ENCODE measurements around the gene PRSS38.
"Not testable (repeated sequence)": the region's sequence is repeated elsewhere in the genome, so short reads cannot be mapped to it uniquely, and the experiment has no call there.

The PRSS38 gene

DNA sequence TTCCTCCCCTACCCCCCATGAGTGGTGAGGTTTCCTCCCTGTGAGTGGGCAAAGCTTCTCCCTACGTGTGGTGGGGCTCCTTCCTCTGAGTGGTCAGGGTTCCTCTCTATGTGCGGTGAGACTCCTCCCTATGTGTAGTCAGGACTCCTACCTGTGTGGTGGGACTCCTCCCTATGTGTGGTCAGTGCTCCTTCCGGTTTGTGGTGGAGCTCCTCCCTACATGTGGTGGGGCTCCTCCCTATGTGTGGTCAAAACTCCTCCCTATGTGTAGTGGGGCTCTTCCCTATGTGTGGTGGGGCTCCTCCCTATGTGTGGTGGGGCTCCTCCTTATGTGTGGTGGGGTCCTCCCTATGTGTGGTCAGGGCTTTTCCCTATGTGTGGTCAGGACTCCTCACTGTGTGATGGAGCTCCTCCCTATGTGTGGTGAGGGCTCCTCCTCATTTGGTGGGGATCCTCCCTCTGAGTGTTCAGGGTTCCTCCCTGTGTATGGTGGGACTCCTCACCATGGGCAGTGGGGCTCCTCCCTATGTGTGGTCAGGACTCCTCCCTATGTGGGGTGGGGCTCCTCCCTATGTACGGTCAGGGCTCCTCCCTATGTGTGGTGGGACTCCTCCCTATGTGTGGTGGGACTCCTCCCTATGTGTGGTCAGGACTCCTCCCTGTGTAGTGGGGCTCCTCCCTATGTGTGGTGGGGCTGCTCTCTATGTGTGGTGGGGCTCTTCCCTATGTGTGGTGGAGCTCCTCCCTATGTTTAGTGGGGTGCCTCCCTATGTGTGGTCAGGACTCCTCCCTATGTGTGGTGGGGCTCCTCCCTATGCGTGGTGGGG lies 29.1 kb downstream of the PRSS38 start:
- no peak for DNase-seq (ENCODE audit: low read depth, low spot score)

DNA sequence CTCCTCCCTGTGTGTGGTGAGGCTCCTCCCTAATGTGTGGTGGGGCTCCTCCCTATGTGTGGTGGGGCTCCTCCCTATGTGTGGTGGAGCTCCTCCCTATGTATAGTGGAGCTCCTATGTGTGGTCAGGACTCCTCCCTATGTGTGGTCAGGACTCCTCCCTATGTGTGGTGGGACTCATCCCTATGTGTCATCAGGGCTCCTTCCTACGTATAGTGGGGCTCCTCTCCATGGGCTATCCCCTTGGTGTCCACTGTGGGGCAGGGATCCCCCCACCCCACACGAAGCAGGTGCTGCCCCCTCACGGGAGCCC lies 29.6 kb downstream of the PRSS38 start:
- no peak for DNase-seq (ENCODE audit: low read depth, low spot score)

GRCh38 chr1:227845519-227845918 lies 30.0 kb downstream of the PRSS38 start:
- DNase-seq (ENCODE audit: low read depth, low spot score) = no peak

DNA sequence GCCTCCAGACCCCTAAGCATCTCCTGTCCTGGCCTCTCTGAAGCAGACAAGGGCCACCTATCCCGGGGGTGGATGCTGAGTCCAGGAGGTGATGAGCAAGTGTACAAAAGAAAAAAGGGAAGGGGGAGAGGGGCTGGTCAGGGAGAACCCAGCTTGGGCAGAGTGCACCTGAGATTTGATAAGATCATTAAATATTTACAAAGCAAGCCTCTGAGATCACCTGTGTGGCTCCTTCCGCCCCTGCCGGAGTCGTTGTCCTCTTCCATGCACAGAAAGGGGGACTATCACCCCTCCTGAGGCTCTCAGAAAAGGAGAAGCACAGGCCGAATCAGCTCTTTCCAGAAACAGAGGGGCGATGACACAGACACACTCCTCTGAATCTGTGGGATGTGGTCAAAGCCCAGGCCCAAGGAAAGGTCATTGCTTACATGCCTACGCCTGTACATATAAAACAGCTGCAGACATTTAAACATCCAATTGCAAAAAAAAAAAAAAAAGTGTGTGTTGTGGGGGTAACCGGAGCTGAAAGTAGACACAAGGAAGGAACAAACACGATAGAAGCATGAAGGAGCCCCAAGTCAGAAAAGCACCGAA lies 30.9 kb downstream of the PRSS38 start:
- no peak for DNase-seq (ENCODE audit: low read depth, low spot score)

- not testable (repeated sequence) for DNase-seq (ENCODE audit: low read depth, low spot score)
These were observed 31.6 kb downstream of the PRSS38 start for GRCh38 chr1:227847046-227847445.

DNA sequence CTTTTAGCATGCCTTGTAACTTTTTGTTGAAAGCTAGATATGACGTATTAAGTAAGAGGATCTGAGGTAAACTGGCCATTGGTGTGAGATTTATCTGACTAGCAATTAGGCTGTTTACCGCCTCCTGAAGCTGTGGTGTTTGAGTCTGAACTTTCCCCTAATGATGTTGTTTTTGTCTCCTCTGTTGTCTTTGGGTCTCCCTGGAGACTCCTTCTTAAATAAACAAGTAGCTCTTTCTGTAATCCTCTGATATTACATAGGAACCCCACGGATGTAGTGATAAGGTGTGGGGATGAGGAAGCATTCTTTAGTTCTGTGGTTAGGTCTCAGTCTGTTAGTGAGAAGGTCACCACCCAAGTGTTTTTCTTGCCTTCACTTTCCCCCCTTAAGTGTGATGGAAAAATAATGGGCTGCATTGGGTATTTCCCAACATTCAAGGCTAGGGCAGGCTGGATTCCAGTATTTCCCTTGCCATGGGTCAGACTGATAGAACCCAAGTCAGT lies 33.0 kb downstream of the PRSS38 start:
- DNase-seq (ENCODE audit: low read depth, low spot score) = no peak

DNA sequence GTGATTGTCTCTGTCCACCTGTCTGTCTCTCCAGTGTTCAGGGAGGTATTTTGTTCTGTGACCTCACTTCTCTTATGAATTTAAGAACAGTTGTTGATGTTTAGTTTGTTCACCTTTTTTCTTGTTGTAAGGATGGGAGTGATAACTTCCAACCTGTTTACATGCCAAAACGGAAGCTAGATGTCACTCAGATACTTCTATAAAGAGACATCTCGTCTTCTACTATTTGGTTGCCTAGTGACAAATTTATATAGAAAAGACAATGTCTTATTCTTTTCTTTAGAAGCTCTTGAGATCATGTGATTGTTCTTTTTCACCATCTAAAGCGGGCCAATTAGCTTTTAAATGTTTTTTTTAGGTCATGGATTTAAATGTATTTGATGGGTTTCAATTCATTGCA lies 33.8 kb downstream of the PRSS38 start:
- no peak for DNase-seq (ENCODE audit: low read depth, low spot score)

DNA sequence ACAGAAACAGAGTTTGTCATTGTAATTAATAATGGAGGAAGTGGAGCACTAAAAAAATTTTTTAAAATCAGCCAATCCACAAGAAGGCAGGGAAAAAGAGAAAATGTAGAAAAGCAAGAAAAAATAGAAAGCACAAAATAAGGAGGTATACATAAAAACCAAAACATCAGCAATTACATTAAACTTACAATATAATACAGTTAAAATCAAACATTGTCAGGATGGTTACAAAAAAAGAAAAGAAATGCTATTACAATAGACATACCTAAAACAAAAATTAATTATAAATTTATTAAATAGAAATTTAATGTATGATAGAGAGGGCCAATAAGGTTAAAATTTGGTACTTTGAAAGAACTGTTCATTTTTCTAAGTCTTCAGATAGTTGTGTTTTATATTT lies 38.7 kb downstream of the PRSS38 start:
- no peak for DNase-seq (ENCODE audit: low read depth, low spot score)

DNA sequence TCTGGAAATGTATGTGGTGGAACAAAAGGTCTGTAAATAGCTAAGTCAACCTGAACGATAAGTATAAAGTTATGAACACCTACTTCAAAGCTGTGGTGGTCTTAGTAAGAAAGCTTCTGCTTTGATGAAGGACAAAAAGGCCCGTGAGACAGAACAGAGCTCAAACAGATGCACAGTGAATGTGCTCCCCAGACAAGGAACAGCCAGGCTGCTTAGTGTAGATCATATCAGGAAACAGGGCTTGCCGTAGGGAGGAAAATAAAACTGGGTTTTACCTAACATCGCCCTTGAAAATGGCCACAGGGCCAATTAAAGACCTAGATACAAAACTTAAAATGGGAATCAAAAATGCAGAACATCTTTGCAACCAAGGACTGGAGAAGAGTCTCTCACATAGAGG lies 40.2 kb downstream of the PRSS38 start:
- DNase-seq (ENCODE audit: low read depth, low spot score) = no peak

DNA sequence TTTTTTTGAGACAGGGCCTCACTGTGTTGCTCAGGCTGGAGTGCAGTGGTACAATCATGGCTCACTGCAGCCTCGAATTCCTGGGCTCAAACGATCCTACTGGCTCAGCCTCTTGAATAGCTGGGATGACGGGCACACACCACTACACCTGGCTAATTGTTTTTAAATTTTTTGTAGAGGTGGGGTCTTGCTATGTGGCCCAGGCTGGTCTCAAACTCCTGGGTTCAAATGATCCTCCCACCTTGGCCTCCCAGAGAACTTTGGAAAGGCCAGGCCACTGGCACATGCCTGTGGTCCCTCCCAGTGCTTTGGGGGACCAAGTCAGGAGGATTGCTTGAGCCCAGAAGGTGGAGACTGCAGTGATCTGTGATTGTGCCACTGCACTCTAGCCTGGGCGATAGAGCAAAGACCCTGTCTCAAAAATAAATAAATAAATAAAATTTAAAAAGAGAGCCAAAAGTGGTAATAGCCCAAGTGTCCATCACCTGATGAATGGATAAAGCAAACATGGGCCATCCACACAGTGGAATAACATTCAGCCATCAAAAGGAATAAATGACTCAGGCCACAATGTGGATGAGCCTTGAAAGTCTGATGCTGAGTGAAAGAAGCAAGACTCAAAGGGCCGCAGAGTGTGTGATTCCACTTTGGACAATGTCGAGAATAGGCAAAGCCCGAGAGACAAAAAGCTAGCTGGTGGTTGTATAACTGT lies 40.8 kb downstream of the PRSS38 start:
- DNase-seq (ENCODE audit: low read depth, low spot score) = no peak

DNA sequence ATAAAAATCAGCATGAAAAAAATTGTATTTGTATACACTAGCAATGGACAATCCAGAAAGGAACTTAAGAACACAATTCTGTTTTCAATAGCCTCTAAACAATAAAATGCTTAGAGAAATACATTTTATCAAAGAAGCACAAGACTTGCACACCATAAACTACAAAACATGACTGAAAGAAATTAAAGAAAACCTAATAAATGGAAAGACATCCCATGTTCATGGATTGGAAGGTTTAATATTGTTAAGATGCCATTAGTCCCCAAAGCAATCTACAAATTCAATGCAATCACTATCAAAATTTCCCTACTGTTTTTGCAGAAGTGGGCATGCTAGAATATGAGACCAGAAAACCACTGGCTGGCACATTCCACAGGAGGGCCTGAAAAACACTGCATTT lies 49.4 kb downstream of the PRSS38 start:
- no peak for DNase-seq (ENCODE audit: low read depth, low spot score)

GRCh38 chr1:227869279-227869842 lies 53.9 kb downstream of the PRSS38 start:
- DNase-seq (ENCODE audit: low read depth, low spot score) = no peak

- DNase-seq (ENCODE audit: low read depth, low spot score) = no peak
These were observed 54.4 kb downstream of the PRSS38 start for GRCh38 chr1:227869851-227870305.

- no peak for DNase-seq (ENCODE audit: low read depth, low spot score)
These were observed 54.9 kb downstream of the PRSS38 start for GRCh38 chr1:227870366-227870765.

GRCh38 chr1:227871892-227872291 lies 56.4 kb downstream of the PRSS38 start:
- DNase-seq (ENCODE audit: low read depth, low spot score) = not testable (repeated sequence)

DNA sequence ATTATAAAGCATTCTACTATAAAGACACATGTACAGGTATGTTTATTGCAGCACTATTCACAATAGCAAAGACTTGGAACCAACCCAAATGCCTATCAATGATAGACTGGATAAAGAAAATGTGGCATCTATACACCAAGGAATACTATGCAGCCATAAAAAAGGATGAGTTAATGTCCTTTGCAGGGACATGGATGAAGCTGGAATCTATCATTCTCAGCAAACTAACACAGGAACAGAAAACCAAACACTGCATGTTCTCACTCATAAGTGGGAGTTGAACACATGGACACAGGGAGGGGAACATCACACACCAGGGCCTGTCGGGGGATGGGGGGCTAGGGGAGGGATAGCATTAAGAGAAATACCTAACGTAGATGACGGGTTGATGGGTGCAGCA lies 62.3 kb downstream of the PRSS38 start:
- not testable (repeated sequence) for DNase-seq (ENCODE audit: low read depth, low spot score)

DNA sequence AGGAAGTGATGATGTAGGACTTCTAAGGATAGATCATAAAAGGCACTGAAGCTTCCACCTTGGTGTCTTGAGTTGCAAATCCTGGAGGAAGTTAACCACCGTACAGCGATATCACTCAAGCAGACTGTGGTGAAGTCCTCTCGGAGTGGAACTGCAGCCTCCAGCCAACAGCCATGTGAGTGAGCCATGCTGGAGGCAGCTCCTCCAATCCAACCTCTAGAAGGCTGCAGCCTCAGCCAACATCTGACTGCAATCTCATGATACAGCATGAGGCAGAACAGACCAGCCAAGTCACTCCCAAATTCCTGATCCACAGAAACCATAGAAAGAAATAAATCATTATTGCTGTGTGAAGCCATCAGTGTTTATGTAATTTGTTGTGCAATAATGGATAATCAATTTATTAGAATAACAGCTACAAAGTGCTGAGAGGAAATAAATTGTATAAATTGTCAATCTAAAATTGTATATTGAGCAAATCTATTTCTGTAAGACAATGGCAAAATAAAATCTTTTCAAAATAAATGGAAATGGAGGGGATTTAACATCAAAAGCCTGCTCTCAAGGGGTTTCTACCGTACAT lies 65.0 kb downstream of the PRSS38 start:
- DNase-seq (ENCODE audit: low read depth, low spot score) = no peak

- DNase-seq (ENCODE audit: low read depth, low spot score) = no peak
These were observed 67.6 kb downstream of the PRSS38 start for GRCh38 chr1:227883073-227883520.

DNA sequence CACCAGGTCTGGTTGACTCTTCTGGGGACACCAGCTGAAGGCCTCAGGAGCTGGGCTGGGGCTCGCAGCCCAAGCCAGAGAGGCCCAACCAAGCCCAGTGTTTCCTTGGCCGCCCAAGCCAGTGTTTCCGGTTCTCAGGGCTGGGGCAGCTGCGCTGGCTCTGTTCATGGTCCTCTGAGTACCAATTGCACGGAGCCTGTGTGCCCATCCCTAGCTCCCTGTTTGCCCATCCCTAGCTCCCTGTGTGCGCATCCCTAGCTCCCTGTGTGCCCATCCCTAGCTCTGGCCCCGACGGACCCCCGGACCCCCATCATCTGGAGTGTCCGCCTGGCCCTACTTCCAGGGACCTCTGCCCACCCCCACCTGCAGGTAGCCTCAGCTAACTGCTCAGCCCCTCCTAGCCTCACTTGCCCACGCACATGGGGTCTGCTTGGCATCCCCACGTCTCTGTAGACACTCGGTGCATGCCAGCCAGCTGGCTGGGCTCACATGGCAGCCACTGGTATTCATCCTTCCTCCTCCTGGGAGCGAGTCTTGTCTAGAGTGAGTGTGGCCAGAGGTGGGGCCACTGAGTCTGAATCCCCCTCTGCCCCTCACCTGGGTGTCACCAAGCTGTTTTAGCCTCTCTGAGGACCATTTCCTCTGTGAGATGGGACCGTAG lies 68.3 kb downstream of the PRSS38 start:
- DNase-seq (ENCODE audit: low read depth, low spot score) = no peak

- no peak for DNase-seq (ENCODE audit: low read depth, low spot score)
These were observed 69.1 kb downstream of the PRSS38 start for GRCh38 chr1:227884370-227885134.
